ENCODE data around the gene LUZP2. TPM values are rescaled to one million over a fixed set of nuclear protein-coding genes. Genes with fewer than 3 reads are reported as not detected.

Gene LUZP2
- total and polyA plus RNA-seq, 2 donors (not counting 1 experiment from before 2014, with no cell fraction given) = not detected

GRCh38 chr11:24870048-24870447, 373.2 kb downstream of the LUZP2 start:
- ChIA-PET POLR2A (no interaction called here), CTCF (no interaction called here)
- no peaks in the 10 kb centered on the region for H3K4me1 ChIP-seq (ENCODE audit: control insufficient read depth in 2 of 2, insufficient read depth in 2 of 2, low read length in 2 of 2)
- no peak overlapping the region for H3K27ac ChIP-seq (ENCODE audit: low read length in 2 of 2)
- intact Hi-C loops (cut with micrococcal nuclease) = no loop called here
- H3K4me3 ChIP-seq (ENCODE audit: control extremely low read depth in 1 of 5, extremely low read depth in 1 of 5, insufficient read depth in 1 of 5, low read depth in 2 of 5, low read length in 4 of 5) = no peak overlapping the region
- no peak overlapping the region for H2AFZ ChIP-seq (ENCODE audit: insufficient read depth, low read depth, low read length, poor library complexity, severe bottlenecking)
- no peak overlapping the region for H3K4me3 Mint-ChIP-seq
- no peaks in the 10 kb centered on the region for H3K27me3 ChIP-seq (replicated peaks in 1 of 4; ENCODE audit: control extremely low read depth in 1 of 4, control insufficient read depth in 3 of 4, insufficient read depth in 4 of 4, low read length in 3 of 4)
- H3K79me2 ChIP-seq (ENCODE audit: control insufficient read depth, insufficient read depth, low read length) = no peaks in the 10 kb centered on the region
- H3K36me3 ChIP-seq (replicated peaks in 1 of 2; ENCODE audit: control extremely low read depth in 1 of 2, control insufficient read depth in 1 of 2, extremely low read depth in 1 of 2, insufficient read depth in 2 of 2, low read length in 1 of 2) = no peaks in the 10 kb centered on the region
- TF ChIP-seq, protein P1, sequence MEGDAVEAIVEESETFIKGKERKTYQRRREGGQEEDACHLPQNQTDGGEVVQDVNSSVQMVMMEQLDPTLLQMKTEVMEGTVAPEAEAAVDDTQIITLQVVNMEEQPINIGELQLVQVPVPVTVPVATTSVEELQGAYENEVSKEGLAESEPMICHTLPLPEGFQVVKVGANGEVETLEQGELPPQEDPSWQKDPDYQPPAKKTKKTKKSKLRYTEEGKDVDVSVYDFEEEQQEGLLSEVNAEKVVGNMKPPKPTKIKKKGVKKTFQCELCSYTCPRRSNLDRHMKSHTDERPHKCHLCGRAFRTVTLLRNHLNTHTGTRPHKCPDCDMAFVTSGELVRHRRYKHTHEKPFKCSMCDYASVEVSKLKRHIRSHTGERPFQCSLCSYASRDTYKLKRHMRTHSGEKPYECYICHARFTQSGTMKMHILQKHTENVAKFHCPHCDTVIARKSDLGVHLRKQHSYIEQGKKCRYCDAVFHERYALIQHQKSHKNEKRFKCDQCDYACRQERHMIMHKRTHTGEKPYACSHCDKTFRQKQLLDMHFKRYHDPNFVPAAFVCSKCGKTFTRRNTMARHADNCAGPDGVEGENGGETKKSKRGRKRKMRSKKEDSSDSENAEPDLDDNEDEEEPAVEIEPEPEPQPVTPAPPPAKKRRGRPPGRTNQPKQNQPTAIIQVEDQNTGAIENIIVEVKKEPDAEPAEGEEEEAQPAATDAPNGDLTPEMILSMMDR (IDR thresholded peaks at IDR 0.05) = no peak
- no peak for TF ChIP-seq EZH2 (IDR thresholded peaks at IDR 0.05; ENCODE audit: borderline replicate concordance, insufficient read depth, low read depth, low read length, poor library complexity, severe bottlenecking)
- no CpG with 5 or more reads among the region's 1 CpG for WGBS (ENCODE audit: insufficient coverage)
- DNase-seq = no peak
- no peaks in the 10 kb centered on the region for H3K4me1 Mint-ChIP-seq
- no peaks in the 10 kb centered on the region for H3K27me3 Mint-ChIP-seq
- no peaks in the 10 kb centered on the region for H4K20me1 ChIP-seq (ENCODE audit: control insufficient read depth, insufficient read depth, low read length, poor library complexity, severe bottlenecking)
- H3K9me3 Mint-ChIP-seq (ENCODE audit: insufficient read depth) = no peaks in the 10 kb centered on the region
- H3K27ac Mint-ChIP-seq = no peak overlapping the region
- H3K9me3 ChIP-seq (ENCODE audit: control extremely low read depth in 1 of 3, control insufficient read depth in 2 of 3, insufficient read depth in 1 of 3, low read length in 2 of 3) = no peaks in the 10 kb centered on the region
- ATAC-seq (ENCODE audit: low read depth) = no peak
- no peak overlapping the region for H3K9ac ChIP-seq (ENCODE audit: low read length)
- no peak overlapping the region for H3K4me2 ChIP-seq (replicated peaks; ENCODE audit: low read depth, low read length, poor library complexity, severe bottlenecking)

GRCh38 chr11:24872186-24872585, 375.3 kb downstream of the LUZP2 start:
- H3K27ac ChIP-seq (ENCODE audit: low read length in 2 of 2) = no peak overlapping the region
- WGBS (ENCODE audit: insufficient coverage) = no CpG with 5 or more reads among the region's 2 CpGs
- no peak overlapping the region for H3K4me3 Mint-ChIP-seq
- DNase-seq (no peak), ATAC-seq (ENCODE audit: low read depth) (no peak)
- peaks cover 2% of the 10 kb centered on the region for H3K9me3 Mint-ChIP-seq (ENCODE audit: insufficient read depth)
- TF ChIP-seq EZH2 (IDR thresholded peaks at IDR 0.05; ENCODE audit: borderline replicate concordance, insufficient read depth, low read depth, low read length, poor library complexity, severe bottlenecking) = no peak
- TF ChIP-seq, protein P1 (IDR thresholded peaks at IDR 0.05) = no peak
- H3K4me1 Mint-ChIP-seq = no peaks in the 10 kb centered on the region
- intact Hi-C loops (cut with micrococcal nuclease) = no loop called here
- H3K27me3 Mint-ChIP-seq = no peaks in the 10 kb centered on the region
- H3K27me3 ChIP-seq (replicated peaks in 1 of 4; ENCODE audit: control extremely low read depth in 1 of 4, control insufficient read depth in 3 of 4, insufficient read depth in 4 of 4, low read length in 3 of 4) = no peaks in the 10 kb centered on the region
- ChIA-PET CTCF (no interaction called here), POLR2A (no interaction called here)
- H3K79me2 ChIP-seq (ENCODE audit: control insufficient read depth, insufficient read depth, low read length) = no peaks in the 10 kb centered on the region
- H3K4me1 ChIP-seq (ENCODE audit: control insufficient read depth in 2 of 2, insufficient read depth in 2 of 2, low read length in 2 of 2) = no peaks in the 10 kb centered on the region
- no peak overlapping the region for H3K4me2 ChIP-seq (replicated peaks; ENCODE audit: low read depth, low read length, poor library complexity, severe bottlenecking)
- H3K4me3 ChIP-seq (ENCODE audit: control extremely low read depth in 1 of 5, extremely low read depth in 1 of 5, insufficient read depth in 1 of 5, low read depth in 2 of 5, low read length in 4 of 5) = no peak overlapping the region
- H3K36me3 ChIP-seq (replicated peaks in 1 of 2; ENCODE audit: control extremely low read depth in 1 of 2, control insufficient read depth in 1 of 2, extremely low read depth in 1 of 2, insufficient read depth in 2 of 2, low read length in 1 of 2) = no peaks in the 10 kb centered on the region
- no peaks in the 10 kb centered on the region for H3K9me3 ChIP-seq (ENCODE audit: control extremely low read depth in 1 of 3, control insufficient read depth in 2 of 3, insufficient read depth in 1 of 3, low read length in 2 of 3)
- H3K9ac ChIP-seq (ENCODE audit: low read length) = no peak overlapping the region
- no peaks in the 10 kb centered on the region for H4K20me1 ChIP-seq (ENCODE audit: control insufficient read depth, insufficient read depth, low read length, poor library complexity, severe bottlenecking)
- no peak overlapping the region for H3K27ac Mint-ChIP-seq
- no peak overlapping the region for H2AFZ ChIP-seq (ENCODE audit: insufficient read depth, low read depth, low read length, poor library complexity, severe bottlenecking)
